HG03045 (cell line): ENCODE results near the gene ERP44.
"Not testable (repeated sequence)": the region's sequence is repeated elsewhere in the genome, so short reads cannot be mapped to it uniquely, and the experiment has no call there.

Experiments used
- ATAC-seq: cut with Tn5 transposase; IDR thresholded peaks from one replicate; pipeline ENCODE4 v1.9.1; 2021; ENCODE audit warnings: mild to moderate bottlenecking, moderate library complexity; ENCODE audit not compliant: unreplicated experiment

ERP44 gene

GRCh38 chr9:100020121-100020795 is 78.5 kb downstream of the ERP44 start:
- no peak for ATAC-seq

- ATAC-seq: no peak
Measured at GRCh38 chr9:100019541-100019940, 79.3 kb downstream of the ERP44 start.

- no peak for ATAC-seq
Measured at GRCh38 chr9:100014846-100015245, 84.0 kb downstream of the ERP44 start.

DNA sequence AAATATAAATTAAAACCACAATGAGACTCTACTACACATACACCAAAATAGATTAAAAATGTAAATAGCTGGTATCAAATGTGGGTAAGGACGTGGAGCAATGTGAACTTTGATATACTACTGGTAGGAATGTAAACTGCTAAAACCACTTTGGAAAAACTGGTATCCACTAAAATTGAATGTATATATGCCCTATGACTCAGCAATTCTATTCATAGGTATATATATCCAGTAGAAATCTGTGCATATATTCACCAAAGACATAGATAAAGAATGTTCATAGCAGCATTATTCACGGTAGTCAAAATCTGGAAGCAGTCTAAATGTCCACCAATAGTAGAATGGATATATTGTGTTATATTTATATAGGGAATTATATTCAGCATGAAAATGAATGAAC is 85.2 kb downstream of the ERP44 start:
- no peak for ATAC-seq

DNA sequence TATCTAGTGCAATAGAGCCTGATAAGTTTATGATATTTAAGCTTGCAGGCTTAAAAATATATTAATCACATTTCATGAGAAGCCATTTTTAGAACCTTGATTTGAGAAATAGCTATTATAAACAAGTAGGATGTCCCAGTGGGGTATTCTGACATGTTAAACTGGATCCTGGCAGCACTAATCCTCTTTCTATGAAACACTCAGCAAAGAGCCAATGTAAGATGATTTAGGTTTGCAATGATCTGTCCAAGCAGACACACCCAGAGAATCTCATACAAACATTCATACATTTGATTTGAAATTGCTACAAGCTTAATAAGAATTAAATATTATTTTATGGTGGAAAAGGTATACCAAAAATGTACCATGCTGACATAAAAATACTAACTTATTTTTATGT is 86.5 kb downstream of the ERP44 start:
- ATAC-seq: no peak

GRCh38 chr9:100011062-100011681 is 87.6 kb downstream of the ERP44 start:
- ATAC-seq: no peak

DNA sequence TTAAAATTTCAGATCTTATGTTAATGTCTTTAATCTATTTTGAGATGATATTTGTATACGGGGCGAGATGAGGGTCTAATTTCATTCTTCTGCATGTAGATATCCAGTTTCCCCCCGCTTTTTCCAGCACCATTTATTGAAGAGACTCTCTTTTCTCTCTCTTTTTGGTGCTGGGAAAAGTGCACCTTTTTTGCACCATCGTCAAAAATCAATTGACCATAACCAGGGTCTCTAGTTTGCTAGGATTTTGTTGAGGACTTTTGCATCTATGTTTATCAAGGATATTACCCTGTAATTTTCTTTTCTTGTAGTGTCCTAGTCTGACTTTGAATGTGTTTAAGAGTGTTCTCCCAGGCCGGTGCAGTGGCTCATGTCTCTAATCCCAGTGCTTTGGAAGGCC is 99.0 kb downstream of the ERP44 start:
- ATAC-seq: no peak

DNA sequence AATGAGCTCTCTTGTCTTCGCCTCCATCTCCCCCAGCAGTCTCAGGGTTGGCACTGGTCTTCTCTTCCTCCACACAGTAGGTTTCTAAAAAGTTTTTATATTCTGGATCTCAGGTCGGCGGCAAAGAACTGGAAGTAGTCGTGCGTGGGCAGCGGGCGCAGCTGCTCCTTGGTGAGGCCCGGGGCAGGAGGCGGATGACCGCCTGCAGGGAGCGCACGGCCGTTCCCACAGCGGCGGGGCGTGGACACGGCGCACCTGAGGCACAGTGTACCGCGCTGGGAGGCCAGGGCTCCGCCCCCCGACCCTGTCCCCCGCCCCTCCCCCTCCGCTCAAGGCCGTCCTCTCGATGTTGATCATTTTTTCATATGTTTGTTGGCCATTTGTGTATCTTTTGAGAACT is 99.9 kb downstream of the ERP44 start:
- no peak for ATAC-seq

DNA sequence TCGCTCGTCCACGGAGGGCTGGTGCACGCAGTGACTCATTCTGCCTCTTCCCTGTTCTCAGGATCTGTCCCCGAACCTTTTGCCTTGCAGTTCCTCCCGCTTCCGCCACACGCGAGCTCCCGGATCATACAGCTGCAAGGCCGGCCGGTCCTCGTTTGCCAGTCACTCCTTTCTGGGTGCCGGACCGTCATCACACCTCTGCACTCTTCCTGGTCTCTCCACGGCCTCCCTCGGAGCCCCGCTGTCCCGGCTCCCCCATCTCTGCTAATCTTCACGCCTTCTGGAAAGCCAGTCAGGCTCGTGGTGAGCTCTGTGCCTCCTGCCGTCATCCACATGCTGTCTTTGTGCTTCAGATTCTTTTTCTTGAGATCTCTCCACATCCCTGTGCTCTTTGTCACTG is 100.5 kb downstream of the ERP44 start:
- no peak for ATAC-seq

- not testable (repeated sequence) for ATAC-seq
Measured at GRCh38 chr9:99990508-99990907, 108.3 kb downstream of the ERP44 start.

GRCh38 chr9:99986642-99987041 is 112.2 kb downstream of the ERP44 start:
- no peak for ATAC-seq

DNA sequence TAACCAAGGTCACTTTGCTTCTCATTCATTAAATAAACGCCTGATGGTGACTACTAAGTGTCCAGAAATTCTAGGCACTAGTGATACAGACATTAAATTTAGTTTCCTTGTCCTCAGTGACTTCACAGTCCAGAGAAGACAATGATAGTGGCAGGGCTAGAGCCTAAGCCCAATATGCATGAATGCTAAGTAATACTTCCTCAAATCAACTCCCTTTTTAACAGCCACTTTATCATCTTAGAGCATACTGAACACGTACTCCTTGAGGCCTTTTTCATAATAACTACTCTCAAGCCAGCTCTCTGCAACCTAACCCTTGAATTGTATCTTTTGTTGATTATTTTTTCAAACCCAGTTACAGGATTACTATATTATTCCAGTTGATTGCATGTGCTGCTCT is 118.2 kb downstream of the ERP44 start:
- no peak for ATAC-seq

DNA sequence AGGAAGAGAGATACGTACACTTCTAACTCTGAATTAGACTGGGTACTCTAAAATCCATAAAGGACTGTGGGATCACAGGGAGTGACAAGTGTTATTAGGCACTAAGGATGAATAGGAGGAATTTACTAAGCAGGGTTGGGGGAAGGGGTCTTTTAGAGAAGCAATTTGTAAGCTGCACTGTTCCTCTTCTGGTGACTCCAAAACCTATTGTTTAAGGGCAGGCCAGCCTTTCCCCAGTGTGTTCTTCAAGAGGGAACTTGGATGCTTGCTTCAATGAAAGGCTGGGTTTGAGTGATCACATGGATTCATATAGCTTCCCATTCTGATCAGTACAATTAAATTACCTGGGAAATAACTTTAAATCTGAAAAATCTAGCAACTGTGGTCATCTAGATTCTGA is 120.6 kb downstream of the ERP44 start:
- no peak for ATAC-seq

DNA sequence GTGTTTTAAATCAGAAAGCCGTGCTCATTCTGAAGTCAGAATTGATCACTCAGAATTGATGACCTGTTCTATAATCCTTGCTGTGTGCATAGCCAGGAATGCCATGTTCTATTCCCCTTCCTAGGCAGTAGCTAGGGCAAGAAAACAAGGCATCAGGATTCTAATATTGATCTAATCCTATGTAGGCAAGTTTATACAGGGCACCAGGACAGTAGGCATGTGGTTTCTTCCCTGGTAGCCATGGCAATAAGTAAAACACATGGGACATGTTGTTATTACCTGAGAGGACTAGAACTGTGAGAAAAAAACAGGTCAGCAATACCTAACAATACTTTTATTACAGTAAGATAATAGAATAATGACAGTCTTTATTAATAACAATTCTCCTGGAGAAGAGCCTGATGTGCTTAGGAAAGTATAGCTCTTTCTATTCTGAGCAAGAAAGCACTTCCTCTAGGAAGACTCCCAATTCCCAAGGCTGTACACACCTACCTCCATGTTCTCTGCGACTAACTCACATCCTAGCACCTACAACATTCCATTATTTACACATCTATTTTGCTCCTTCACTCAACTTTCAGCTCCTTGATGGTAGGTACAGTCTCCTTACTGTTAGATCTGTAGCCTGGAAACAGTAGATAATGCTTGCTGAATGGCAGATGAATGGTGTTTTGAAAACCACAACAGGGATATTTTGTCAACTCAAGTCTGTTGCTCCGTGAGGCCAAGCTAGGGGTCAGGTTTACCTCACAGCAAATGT is 121.6 kb downstream of the ERP44 start:
- ATAC-seq: no peak

- no peak for ATAC-seq
Measured at GRCh38 chr9:99973455-99973854, 125.3 kb downstream of the ERP44 start.

DNA sequence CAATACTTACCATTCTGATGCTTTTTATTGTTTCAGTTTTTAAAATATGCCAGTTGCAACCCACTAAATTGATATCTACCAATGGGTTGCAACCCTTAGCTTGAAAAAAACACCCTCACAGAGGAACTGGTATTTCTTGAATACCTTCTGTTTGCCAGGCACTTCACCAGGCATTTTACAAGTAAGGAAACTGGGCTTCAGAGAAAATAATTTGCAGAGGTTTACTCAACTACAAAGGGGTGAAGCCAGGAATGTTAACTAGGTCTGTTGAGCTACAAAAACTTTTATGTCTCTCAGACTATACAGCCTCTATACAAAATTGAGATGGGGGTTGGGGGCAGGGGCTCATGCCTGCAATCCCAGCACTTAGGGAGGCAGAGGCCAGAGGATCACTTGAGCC is 127.4 kb downstream of the ERP44 start:
- ATAC-seq: no peak

DNA sequence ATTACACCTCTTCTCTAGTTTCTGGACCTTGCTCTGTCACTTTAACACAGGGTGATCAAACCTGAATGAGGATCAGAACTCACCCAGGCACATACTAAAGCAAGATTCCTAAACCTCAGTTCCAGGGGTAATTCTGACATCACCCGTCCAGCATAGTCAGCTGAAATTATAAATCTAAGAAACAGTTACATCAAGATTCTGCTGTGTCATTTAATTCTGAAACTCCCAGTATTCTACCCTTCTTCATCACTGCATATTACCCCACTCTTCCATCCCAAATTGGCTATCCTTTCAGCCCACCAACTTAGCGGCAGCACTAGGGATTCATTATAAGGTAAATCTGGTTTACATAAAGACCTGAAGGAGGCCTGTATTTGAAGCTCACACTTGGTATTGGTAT is 128.3 kb downstream of the ERP44 start:
- ATAC-seq: no peak

DNA sequence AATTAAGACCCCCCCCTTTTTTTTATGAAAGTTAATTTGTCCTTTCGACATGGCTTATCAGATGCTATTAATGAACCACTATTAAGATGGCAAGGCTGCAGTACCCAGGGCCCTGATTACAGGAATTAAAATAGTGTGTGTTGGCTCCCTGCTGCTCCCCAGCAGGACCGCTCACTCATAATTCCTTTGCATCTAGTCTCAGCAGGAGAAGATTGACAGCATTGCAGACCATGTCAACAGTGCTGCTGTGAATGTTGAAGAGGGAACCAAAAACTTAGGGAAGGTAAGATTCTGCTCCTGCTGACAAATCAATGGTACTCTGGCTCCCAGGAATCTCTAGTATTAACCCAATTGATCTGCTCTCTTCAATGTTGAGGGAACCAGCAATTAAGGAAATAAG is 131.3 kb downstream of the ERP44 start:
- no peak for ATAC-seq

DNA sequence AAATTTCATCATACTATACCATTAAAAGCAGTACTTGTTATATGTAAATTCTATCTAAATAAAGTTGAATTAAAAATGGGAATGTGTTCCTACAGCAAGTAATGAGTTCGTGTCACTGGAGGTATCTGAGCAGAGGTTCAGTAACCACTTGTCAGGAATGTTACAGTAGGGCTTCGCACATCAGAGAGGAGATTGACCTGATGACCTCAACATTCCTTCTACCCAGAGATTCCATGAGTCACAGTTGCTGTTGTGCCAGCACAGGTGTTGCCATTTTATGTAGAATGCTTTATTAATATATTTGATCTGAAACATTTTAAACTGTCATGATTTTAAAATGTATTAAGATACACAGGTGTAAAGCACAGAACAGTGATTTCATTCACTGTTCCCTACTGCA is 132.1 kb downstream of the ERP44 start:
- no peak for ATAC-seq

GRCh38 chr9:99966001-99966400 is 132.8 kb downstream of the ERP44 start:
- no peak for ATAC-seq

GRCh38 chr9:99964336-99964735 is 134.5 kb downstream of the ERP44 start:
- no peak for ATAC-seq

DNA sequence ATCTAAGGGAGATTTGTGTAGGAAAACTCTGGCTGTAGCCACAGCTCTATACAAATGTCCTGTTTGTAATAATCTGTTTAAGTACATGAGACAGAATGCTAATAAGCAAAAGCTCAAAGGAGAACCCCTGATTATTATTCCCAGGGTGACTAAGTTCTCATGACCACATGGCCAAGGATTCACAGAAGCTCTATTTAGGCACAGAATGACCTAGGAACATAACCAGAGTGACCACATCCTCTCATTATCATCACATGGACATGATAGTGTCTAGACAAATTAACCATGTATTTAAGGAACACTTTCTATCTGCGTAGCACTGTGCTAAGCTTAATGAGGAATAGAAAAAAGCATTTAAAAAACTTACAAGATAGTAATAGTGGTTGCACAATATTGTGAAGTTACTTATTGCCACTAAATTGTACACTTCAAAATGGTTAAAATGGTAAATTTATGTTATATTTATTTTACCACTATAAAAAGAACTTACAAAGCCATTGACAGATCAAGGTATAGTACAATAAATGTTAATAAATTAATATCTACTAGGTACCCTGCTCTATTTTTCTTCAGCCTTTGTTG is 136.0 kb downstream of the ERP44 start:
- ATAC-seq: no peak
